ENCODE results near the gene CRIM1. TPM values are rescaled to one million over a fixed set of nuclear protein-coding genes. Genes with fewer than 3 reads are reported as not detected.

Gene CRIM1
- total RNA-seq, 1 experiment from 2014 or later = 27.6 TPM

DNA sequence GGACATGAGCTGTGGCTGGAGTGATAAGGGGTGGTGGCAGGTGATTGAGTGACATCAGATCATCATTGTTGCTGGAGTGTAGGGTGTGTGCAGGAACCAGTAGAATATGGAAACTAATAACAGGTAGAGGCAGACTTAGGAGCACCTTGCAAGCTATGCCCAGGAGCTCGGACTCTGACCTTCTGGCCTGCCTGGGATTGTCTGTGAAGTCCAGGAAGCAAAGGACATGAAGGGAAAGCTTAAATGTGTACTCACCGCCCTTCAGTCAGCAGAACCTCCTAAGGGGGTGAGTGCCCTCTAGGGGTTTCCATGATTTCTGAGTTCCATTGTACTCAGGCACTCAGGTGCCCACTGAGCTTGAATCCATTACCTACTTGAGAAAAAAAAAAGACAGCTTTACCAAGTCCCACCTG lies 104.2 kb downstream of the CRIM1 start:
- H3K23me2 ChIP-seq (ENCODE audit: insufficient read length, low read depth, low read length, poor library complexity, severe bottlenecking) = no peaks in the 10 kb centered on the region
- H3K27ac Mint-ChIP-seq = no peak overlapping the region
- H3K4me3 Mint-ChIP-seq = no peak overlapping the region
- H4K20me1 ChIP-seq (ENCODE audit: control insufficient read depth, insufficient read depth, insufficient read length) = no peaks in the 10 kb centered on the region
- TF ChIP-seq, protein P1, sequence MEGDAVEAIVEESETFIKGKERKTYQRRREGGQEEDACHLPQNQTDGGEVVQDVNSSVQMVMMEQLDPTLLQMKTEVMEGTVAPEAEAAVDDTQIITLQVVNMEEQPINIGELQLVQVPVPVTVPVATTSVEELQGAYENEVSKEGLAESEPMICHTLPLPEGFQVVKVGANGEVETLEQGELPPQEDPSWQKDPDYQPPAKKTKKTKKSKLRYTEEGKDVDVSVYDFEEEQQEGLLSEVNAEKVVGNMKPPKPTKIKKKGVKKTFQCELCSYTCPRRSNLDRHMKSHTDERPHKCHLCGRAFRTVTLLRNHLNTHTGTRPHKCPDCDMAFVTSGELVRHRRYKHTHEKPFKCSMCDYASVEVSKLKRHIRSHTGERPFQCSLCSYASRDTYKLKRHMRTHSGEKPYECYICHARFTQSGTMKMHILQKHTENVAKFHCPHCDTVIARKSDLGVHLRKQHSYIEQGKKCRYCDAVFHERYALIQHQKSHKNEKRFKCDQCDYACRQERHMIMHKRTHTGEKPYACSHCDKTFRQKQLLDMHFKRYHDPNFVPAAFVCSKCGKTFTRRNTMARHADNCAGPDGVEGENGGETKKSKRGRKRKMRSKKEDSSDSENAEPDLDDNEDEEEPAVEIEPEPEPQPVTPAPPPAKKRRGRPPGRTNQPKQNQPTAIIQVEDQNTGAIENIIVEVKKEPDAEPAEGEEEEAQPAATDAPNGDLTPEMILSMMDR (conservative IDR thresholded peaks at IDR 0.05) = peak; percentile 76
- H3K14ac ChIP-seq (ENCODE audit: insufficient read depth, low read length) = no peak overlapping the region
- no peaks in the 10 kb centered on the region for H3K9me3 ChIP-seq (ENCODE audit: control insufficient read depth, low read depth, low read length)
- peaks cover 5 to 17% of the 10 kb centered on the region in 2 experiments for H3K4me1 Mint-ChIP-seq
- H2BK12ac ChIP-seq (ENCODE audit: insufficient read length, low read depth, low read length) = no peak overlapping the region
- no peak overlapping the region for H3K4me2 ChIP-seq (ENCODE audit: insufficient read depth, insufficient read length, low read length)
- no peak overlapping the region for H2BK5ac ChIP-seq (ENCODE audit: insufficient read length, low read length)
- no peak overlapping the region for H3K23ac ChIP-seq (ENCODE audit: insufficient read length, low read depth, low read length)
- H3K27me3 Mint-ChIP-seq (ENCODE audit: low read depth) = no peaks in the 10 kb centered on the region
- H2BK120ac ChIP-seq (ENCODE audit: low read depth, low read length, poor library complexity, severe bottlenecking) = no peak overlapping the region
- no peak overlapping the region for H4K5ac ChIP-seq (ENCODE audit: insufficient read length, low read depth, low read length)
- DNase-seq = peak; percentile 76
- H3K79me1 ChIP-seq (ENCODE audit: insufficient read depth, low read depth, low read length, poor library complexity, severe bottlenecking) = peaks cover 3% of the 10 kb centered on the region
- H3K9me3 Mint-ChIP-seq = no peaks in the 10 kb centered on the region
- no peaks in the 10 kb centered on the region for H3K27me3 ChIP-seq (ENCODE audit: insufficient read depth, low read length)
- H3K4me1 ChIP-seq (ENCODE audit: insufficient read depth, low read length) = peaks cover 35% of the 10 kb centered on the region
- no peak overlapping the region for H4K91ac ChIP-seq (ENCODE audit: insufficient read length, low read depth, low read length)
- H2BK20ac ChIP-seq (ENCODE audit: low read depth, low read length, poor library complexity, severe bottlenecking) = no peak overlapping the region
- no peak overlapping the region for H2BK15ac ChIP-seq (ENCODE audit: low read depth, low read length)
- no peaks in the 10 kb centered on the region; the same call in 1 of the 2 replicates for H3K79me2 ChIP-seq (ENCODE audit: insufficient read depth, low read length)
- H3K56ac ChIP-seq (ENCODE audit: insufficient read length, low read depth, low read length) = no peak overlapping the region
- no peak overlapping the region for H2AFZ ChIP-seq (ENCODE audit: low read length)
- no peak overlapping the region for H2AK5ac ChIP-seq (ENCODE audit: insufficient read length, low read length)
- H3K18ac ChIP-seq (ENCODE audit: insufficient read length, low read depth, low read length) = no peak overlapping the region
- peaks cover 0 to 3% (median 0%) of the 10 kb centered on the region in 3 experiments; a peak in 2 of 7 replicates for H3K36me3 Mint-ChIP-seq (ENCODE audit: insufficient read depth in 1 of 3, low read depth in 3 of 3)
- H3K4ac ChIP-seq (ENCODE audit: low read depth, low read length) = no peak overlapping the region
- no peak overlapping the region for H3T11ph ChIP-seq (ENCODE audit: low read length)
- peak overlapping the region; percentile 46 for H3K27ac ChIP-seq (ENCODE audit: insufficient read length, low read depth, low read length)
- no peak overlapping the region for H3K9ac ChIP-seq (ENCODE audit: extremely low read depth, insufficient read length, low read length)
- H4K8ac ChIP-seq (replicated peaks; ENCODE audit: insufficient read length, low read depth, low read length) = no peak overlapping the region
- WGBS (ENCODE audit: extremely low coverage, insufficient read length, low lambda C conversion rate) = no CpG with 5 or more reads among the region's 2 CpGs
